Right atrium auricular region (tissue), 2 donors: ENCODE data around the gene ALDH18A1. TPM values are rescaled to one million over a fixed set of nuclear protein-coding genes. Genes with fewer than 3 reads are reported as not detected.
A peak's percentile ranks its signal among the peaks of the same experiment; 100 is the strongest.

Experiments
- DNase-seq: peaks from one replicate; pipeline ENCODE4 v3.0.0-alpha.2; 2019; ENCODE audit warnings: low spot score
- H3K27ac ChIP-seq, 2 donors: fragments of 200-600 bp; sonication (generic); 1 replicate in 1 of 2; 2 replicates in 1 of 2; pipeline ENCODE4 v1.5.1; 2016 to 2019
- H3K27me3 ChIP-seq, 2 donors: fragments of 200-600 bp; sonication (generic); one replicate each; pipeline versions ENCODE4 v1.5.1 to v1.6.0; 2017 to 2019
- H3K36me3 ChIP-seq: fragments of 200-600 bp; sonication (generic); one replicate; pipeline ENCODE4 v1.5.1; 2016
- H3K4me1 ChIP-seq, 2 donors: fragments of 200-600 bp; sonication (generic); one replicate each; pipeline versions ENCODE4 v1.5.1 to v1.6.0; 2017 to 2019
- H3K4me3 ChIP-seq, 2 donors: fragments of 200-600 bp; sonication (generic); 1 replicate in 1 of 2; 2 replicates in 1 of 2; pipeline ENCODE4 v1.5.1; 2017 to 2019; ENCODE audit warnings: mild to moderate bottlenecking in 1 of 2, moderate library complexity in 1 of 2
- H3K9me3 ChIP-seq, 2 donors: fragments of 200-600 bp; sonication (generic); one replicate each; pipeline ENCODE4 v1.5.1; 2019
- total RNA-seq, 2 donors: library from RNA; depleted of rRNA; stranded (reverse); fragments of >200 nt; gene quantifications; one replicate each; pipeline ENCODE4 v1.1.0, GENCODE V29; 2016
- TF ChIP-seq, protein P1 (sequence below), 2 donors: fragments of 200-600 bp; sonication (generic); IDR thresholded peaks; one replicate each; pipeline ENCODE4 v1.5.1; 2019; ENCODE audit warnings: antibody characterized with exemption in 2 of 2

Gene ALDH18A1
- total RNA-seq, 2 donors from 2014 or later: 13.7 to 17.6 TPM

GRCh38 chr10:95579292-95579691 lies 77.2 kb downstream of the ALDH18A1 start:
- Histone ChIP-seq H3K4me1 (peaks cover 0 to 11% of the 10 kb centered on the region in 2 donors), H3K27me3 (no peaks in the 10 kb centered on the region), H3K36me3 (no peaks in the 10 kb centered on the region), H3K9me3 (no peaks in the 10 kb centered on the region), H3K27ac (no peak overlapping the region), H3K4me3 (no peak overlapping the region)
- DNase-seq: no peak
- TF ChIP-seq, protein P1, sequence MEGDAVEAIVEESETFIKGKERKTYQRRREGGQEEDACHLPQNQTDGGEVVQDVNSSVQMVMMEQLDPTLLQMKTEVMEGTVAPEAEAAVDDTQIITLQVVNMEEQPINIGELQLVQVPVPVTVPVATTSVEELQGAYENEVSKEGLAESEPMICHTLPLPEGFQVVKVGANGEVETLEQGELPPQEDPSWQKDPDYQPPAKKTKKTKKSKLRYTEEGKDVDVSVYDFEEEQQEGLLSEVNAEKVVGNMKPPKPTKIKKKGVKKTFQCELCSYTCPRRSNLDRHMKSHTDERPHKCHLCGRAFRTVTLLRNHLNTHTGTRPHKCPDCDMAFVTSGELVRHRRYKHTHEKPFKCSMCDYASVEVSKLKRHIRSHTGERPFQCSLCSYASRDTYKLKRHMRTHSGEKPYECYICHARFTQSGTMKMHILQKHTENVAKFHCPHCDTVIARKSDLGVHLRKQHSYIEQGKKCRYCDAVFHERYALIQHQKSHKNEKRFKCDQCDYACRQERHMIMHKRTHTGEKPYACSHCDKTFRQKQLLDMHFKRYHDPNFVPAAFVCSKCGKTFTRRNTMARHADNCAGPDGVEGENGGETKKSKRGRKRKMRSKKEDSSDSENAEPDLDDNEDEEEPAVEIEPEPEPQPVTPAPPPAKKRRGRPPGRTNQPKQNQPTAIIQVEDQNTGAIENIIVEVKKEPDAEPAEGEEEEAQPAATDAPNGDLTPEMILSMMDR (IDR thresholded peaks at IDR 0.05): no peak

- no peaks in the 10 kb centered on the region for H3K27me3 ChIP-seq
- TF ChIP-seq, protein P1 (IDR thresholded peaks at IDR 0.05): no peak
- peaks cover 0 to 13% of the 10 kb centered on the region in 2 donors for H3K4me1 ChIP-seq
- H3K4me3 ChIP-seq: no peak overlapping the region
- no peaks in the 10 kb centered on the region for H3K9me3 ChIP-seq
- no peak for DNase-seq
- no peak overlapping the region for H3K27ac ChIP-seq
- H3K36me3 ChIP-seq: no peaks in the 10 kb centered on the region
Observed at GRCh38 chr10:95578619-95579018, 77.9 kb downstream of the ALDH18A1 start.

- Histone ChIP-seq H3K36me3 (no peaks in the 10 kb centered on the region), H3K4me3 (no peak overlapping the region), H3K9me3 (no peaks in the 10 kb centered on the region), H3K27ac (peak overlapping the region; percentile 3 to 70), H3K4me1 (peaks cover 0 to 13% of the 10 kb centered on the region in 2 donors), H3K27me3 (no peaks in the 10 kb centered on the region)
- DNase-seq: no peak
- TF ChIP-seq, protein P1 (IDR thresholded peaks at IDR 0.05): no peak
Observed at GRCh38 chr10:95574649-95575365, 81.7 kb downstream of the ALDH18A1 start.

DNA sequence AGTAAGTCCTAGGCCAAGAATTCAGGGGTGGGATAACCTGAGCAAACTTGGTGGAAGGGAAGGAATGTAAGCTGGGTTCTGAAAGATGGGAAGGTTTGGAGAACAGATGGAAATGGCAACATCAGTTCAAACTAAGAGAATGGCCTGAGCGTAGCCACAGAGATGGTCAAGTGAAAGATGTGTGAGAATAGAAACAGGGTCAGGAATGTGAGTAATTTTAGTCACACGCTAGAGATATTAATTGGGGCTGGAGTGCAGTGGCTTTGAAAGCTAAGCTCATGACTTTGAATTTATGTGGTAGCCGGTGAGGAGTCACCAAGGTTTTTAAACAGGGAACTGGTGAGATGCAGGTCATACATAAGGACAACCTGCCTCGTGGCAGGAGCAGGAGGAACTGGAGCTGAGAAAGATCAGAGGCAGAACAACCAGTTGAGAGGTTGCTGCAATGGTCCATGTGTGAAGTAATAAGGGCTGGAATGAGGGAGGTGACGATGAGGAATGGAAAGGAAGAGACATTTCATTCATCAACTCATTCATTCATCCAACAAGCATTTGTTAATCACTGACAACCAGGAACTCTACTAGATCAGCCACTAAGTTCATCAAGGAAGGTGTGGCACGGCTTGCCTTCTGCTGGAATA lies 82.4 kb downstream of the ALDH18A1 start:
- TF ChIP-seq, protein P1 (IDR thresholded peaks at IDR 0.05): no peak
- peaks cover 0 to 13% of the 10 kb centered on the region in 2 donors for H3K4me1 ChIP-seq
- H3K4me3 ChIP-seq: no peak overlapping the region
- DNase-seq: no peak
- H3K36me3 ChIP-seq: no peaks in the 10 kb centered on the region
- no peaks in the 10 kb centered on the region for H3K27me3 ChIP-seq
- peak overlapping the region; percentile 3 to 70 for H3K27ac ChIP-seq
- H3K9me3 ChIP-seq: no peaks in the 10 kb centered on the region

- TF ChIP-seq, protein P1 (IDR thresholded peaks at IDR 0.05): no peak
- Histone ChIP-seq H3K27me3 (no peaks in the 10 kb centered on the region), H3K4me1 (peaks cover 0 to 13% of the 10 kb centered on the region in 2 donors), H3K4me3 (no peak overlapping the region), H3K9me3 (no peaks in the 10 kb centered on the region), H3K27ac (peak overlapping the region in 1 of 2 donors; percentile 70), H3K36me3 (no peaks in the 10 kb centered on the region)
- DNase-seq: no peak
Observed at GRCh38 chr10:95573527-95573926, 83.0 kb downstream of the ALDH18A1 start.
